ENCODE measurements around the gene DGKD.

Gene DGKD

GRCh38 chr2:233428438-233428837 lies 74.1 kb downstream of the DGKD start:
- intact Hi-C loops (cut with DNase I; ENCODE audit: low total_unique reads), result no loop called here
- Histone ChIP-seq H3K27me3 (no peaks in the 10 kb centered on the region), H3K4me1 (peaks cover 4 to 54% (median 23%) of the 10 kb centered on the region in 4 donors), H3K36me3 (no peaks in the 10 kb centered on the region), H3K4me3 (no peak overlapping the region), H3K9me3 (no peaks in the 10 kb centered on the region), H3K27ac (peak overlapping the region; percentile 4 to 16)
- DNase-seq, result no peak
- no peak for TF ChIP-seq CTCF (IDR thresholded peaks at IDR 0.05)

- no peak overlapping the region for H3K4me3 ChIP-seq
- TF ChIP-seq CTCF (IDR thresholded peaks at IDR 0.05), result no peak
Measured at GRCh38 chr2:233429175-233429897, 75.0 kb downstream of the DGKD start.

GRCh38 chr2:233430081-233430480 lies 75.8 kb downstream of the DGKD start:
- Histone ChIP-seq H3K4me3 (no peak overlapping the region), H3K4me1 (peaks cover 0 to 41% (median 15%) of the 10 kb centered on the region in 4 donors), H3K27me3 (no peaks in the 10 kb centered on the region), H3K27ac (peak overlapping the region in 1 of 2 donors; percentile 29), H3K36me3 (peaks cover 0 to 8% (median 8%) of the 10 kb centered on the region in 3 donors), H3K9me3 (no peaks in the 10 kb centered on the region)
- intact Hi-C loops (cut with DNase I; ENCODE audit: low total_unique reads), result no loop called here
- no peak for DNase-seq
- no peak for TF ChIP-seq CTCF (IDR thresholded peaks at IDR 0.05)

More at GRCh38 chr2:233429175-233429897, 75.0 kb downstream of the DGKD start:
- Histone ChIP-seq H3K4me1 (peaks cover 4 to 47% (median 19%) of the 10 kb centered on the region in 4 donors), H3K27ac (peak overlapping the region; percentile 16 to 29), H3K27me3 (no peaks in the 10 kb centered on the region), H3K9me3 (no peaks in the 10 kb centered on the region), H3K36me3 (peaks cover 0 to 1% (median under 1%) of the 10 kb centered on the region in 3 donors)
- peak in 1 of 2 donors; percentile 41 for DNase-seq
- intact Hi-C loops (cut with DNase I; ENCODE audit: low total_unique reads), result no loop called here

GRCh38 chr2:233430651-233431050 lies 76.4 kb downstream of the DGKD start:
- Histone ChIP-seq H3K4me3 (no peak overlapping the region), H3K27ac (no peak overlapping the region), H3K27me3 (no peaks in the 10 kb centered on the region), H3K36me3 (peaks cover 2 to 14% (median 14%) of the 10 kb centered on the region in 3 donors), H3K9me3 (no peaks in the 10 kb centered on the region), H3K4me1 (peaks cover 0 to 37% (median 14%) of the 10 kb centered on the region in 4 donors)
- TF ChIP-seq CTCF (IDR thresholded peaks at IDR 0.05), result no peak
- DNase-seq, result no peak
- intact Hi-C loops (cut with DNase I; ENCODE audit: low total_unique reads), result no loop called here

- Histone ChIP-seq H3K36me3 (peaks cover 24 to 38% (median 38%) of the 10 kb centered on the region in 3 donors), H3K9me3 (no peaks in the 10 kb centered on the region), H3K27ac (no peak overlapping the region), H3K4me3 (no peak overlapping the region), H3K4me1 (peaks cover 0 to 31% (median 13%) of the 10 kb centered on the region in 4 donors), H3K27me3 (no peaks in the 10 kb centered on the region)
- no peak for TF ChIP-seq CTCF (IDR thresholded peaks at IDR 0.05)
- no peak for DNase-seq
- intact Hi-C loops (cut with DNase I; ENCODE audit: low total_unique reads), result no loop called here
Measured at GRCh38 chr2:233433029-233433428, 78.7 kb downstream of the DGKD start.
